Panc1 (cell line): ENCODE measurements around the gene WDR64.

Experiments used
- POLR2AphosphoS5 ChIP-seq: IDR thresholded peaks from 2 replicates; pipeline ENCODE4 v1.6.1; 2012; ENCODE audit warnings: mild to moderate bottlenecking, low read depth, low read length, moderate library complexity
- REST ChIP-seq, 2 experiments: IDR thresholded peaks; 2 replicates each; pipeline ENCODE4 v1.6.1; 2011 to 2012; ENCODE audit warnings: low read depth in 2 of 2, control low read depth in 1 of 2, low read length in 1 of 2, mild to moderate bottlenecking in 1 of 2, moderate library complexity in 1 of 2; ENCODE audit not compliant: insufficient read depth in 1 of 2
- TF ChIP-seq, protein P1 (sequence below): fragments of 450-650 bp; IDR thresholded peaks from 2 replicates; pipeline ENCODE4 v1.5.1; 2017; ENCODE audit warnings: mild to moderate bottlenecking

DNA sequence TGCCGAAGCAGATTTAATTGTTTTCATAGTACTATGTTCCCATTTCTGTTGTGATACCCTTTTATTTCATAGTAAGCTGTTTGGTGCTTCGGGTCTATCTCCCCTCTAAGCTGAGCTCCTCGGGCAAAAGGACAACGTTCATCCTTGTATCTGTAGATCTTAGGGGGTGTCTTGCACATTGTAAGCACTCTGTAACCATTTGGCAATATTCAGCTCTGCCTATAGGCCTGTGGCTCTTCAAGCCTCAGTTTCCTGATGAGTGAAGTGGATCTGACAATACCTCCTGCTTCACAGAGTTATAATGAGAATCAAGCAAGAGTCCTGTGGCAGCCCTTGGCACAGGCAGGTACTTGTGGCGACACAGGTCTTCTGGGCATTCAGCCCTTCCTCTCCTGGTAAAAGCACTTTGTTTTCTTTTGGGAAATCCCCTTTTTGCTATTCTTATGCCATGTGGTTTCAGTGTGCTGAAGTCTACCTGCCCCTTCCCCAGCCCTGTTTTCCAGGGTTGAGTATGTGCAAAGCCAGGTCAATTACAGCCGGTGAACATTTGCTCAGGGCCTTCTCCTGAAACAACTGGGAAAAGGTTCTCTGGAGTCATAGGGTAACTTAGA, 187.4 kb downstream of the WDR64 start:
- TF ChIP-seq, protein P1, sequence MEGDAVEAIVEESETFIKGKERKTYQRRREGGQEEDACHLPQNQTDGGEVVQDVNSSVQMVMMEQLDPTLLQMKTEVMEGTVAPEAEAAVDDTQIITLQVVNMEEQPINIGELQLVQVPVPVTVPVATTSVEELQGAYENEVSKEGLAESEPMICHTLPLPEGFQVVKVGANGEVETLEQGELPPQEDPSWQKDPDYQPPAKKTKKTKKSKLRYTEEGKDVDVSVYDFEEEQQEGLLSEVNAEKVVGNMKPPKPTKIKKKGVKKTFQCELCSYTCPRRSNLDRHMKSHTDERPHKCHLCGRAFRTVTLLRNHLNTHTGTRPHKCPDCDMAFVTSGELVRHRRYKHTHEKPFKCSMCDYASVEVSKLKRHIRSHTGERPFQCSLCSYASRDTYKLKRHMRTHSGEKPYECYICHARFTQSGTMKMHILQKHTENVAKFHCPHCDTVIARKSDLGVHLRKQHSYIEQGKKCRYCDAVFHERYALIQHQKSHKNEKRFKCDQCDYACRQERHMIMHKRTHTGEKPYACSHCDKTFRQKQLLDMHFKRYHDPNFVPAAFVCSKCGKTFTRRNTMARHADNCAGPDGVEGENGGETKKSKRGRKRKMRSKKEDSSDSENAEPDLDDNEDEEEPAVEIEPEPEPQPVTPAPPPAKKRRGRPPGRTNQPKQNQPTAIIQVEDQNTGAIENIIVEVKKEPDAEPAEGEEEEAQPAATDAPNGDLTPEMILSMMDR: no peak
- TF ChIP-seq POLR2AphosphoS5 (no peak), REST (IDR thresholded peaks at IDR 0.05; ENCODE audit: insufficient read depth in 1 of 2, low read depth in 2 of 2, low read length in 1 of 2) (no peak)
